Right ventricle myocardium superior (tissue), 1 donor: ENCODE results near the gene ART4. TPM values are rescaled to one million over a fixed set of nuclear protein-coding genes. Genes with fewer than 3 reads are reported as not detected.

Experiments used
- ATAC-seq: fragments of 200-7000 bp; cut with Tn5 transposase; one replicate; pipeline ENCODE4 v1.9.1; 2020; ENCODE audit warnings: mild to moderate bottlenecking; ENCODE audit not compliant: poor library complexity
- DNase-seq: peaks from one replicate; pipeline ENCODE4 v3.0.0-alpha.2; 2020
- intact Hi-C: fragments of 100-400 bp; cut with DNase I; formaldehyde crosslinking; loops from one replicate; pipeline ENCODE4 v1.11.2; 2022
- total RNA-seq: library from RNA; stranded (reverse); fragmentation: NEBNext Ultra II Directional; extraction: Animal tissue kit (Norgen Biotek cat#: 25700); gene quantifications from one replicate; pipeline ENCODE4 v1.2.1, GENCODE V29; 2021
- donor health status: DM: no; HTN: yes; CAD: no; lungs with severe emphysema.

The ART4 gene
- total RNA-seq, 1 donor from 2014 or later: 2.8 TPM

DNA sequence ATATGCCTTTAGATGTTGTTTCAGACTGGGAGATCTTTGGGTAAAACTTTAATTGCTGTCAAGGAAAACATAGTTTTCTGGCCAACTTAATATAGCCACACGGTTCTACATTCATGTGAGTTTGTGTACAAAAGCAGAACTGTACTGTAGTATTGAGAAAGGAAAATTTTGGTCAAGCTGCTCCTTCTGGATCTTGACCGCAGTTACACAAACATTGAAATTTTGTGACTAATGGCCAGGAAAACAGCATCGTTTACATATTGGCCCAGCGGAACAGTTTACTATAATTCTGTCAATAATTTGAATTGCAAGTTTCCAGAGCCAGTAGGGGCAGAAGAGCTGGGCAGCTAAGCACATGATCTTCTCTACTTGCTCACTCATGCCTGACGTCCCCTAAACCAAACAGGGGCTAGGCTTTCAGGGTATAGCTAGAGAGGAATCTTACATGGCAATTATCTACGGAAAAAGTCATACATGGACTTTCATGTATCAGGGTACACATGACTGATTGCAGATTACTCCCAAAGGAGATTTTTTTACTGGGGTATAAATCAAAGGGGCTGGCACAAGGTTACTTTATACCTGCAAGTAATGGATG lies 11.4 kb upstream of the ART4 start:
- ATAC-seq (peak; percentile 55), DNase-seq (no peak)
- intact Hi-C loops: loop anchor here (5.0 kb wide), 1 partner anchor 33 kb away; the partner anchor contains the start of gene MGP

- ATAC-seq (peak; percentile 65), DNase-seq (peak; percentile 45)
- intact Hi-C loops: loop anchor here (5.0 kb wide), 1 partner anchor 33 kb away; the partner anchor contains the start of gene MGP
Observed at GRCh38 chr12:14853961-14854360, 10.6 kb upstream of the ART4 start.

DNA sequence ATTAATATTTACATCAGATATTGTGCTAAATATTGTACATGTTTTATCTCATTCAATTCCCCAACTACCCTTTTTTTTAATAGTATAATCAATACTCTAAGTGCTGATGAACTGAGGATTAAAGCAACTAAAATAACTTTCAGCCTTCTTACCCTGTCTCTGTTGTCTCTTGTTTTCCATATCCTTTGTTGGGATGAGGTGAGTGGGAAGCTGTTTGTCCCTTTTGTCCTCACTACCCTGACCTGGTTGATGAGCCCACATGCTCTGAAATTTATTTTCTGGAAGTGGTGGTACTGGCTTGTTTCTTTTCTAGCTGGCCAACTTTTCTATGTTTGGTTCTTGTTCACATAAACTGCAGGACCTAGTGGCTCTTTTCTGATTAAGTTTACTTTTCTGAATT lies 9.6 kb upstream of the ART4 start:
- ATAC-seq (no peak), DNase-seq (no peak)
- intact Hi-C loops: loop anchor here (5.0 kb wide), 1 partner anchor 34 kb away; the partner anchor contains the start of gene MGP

- DNase-seq: no peak
- ATAC-seq: no peak
- intact Hi-C loops: loop anchor here (5.0 kb wide), 1 partner anchor 36 kb away; the partner anchor contains the start of gene MGP
Observed at GRCh38 chr12:14850929-14851663, 7.8 kb upstream of the ART4 start.

DNA sequence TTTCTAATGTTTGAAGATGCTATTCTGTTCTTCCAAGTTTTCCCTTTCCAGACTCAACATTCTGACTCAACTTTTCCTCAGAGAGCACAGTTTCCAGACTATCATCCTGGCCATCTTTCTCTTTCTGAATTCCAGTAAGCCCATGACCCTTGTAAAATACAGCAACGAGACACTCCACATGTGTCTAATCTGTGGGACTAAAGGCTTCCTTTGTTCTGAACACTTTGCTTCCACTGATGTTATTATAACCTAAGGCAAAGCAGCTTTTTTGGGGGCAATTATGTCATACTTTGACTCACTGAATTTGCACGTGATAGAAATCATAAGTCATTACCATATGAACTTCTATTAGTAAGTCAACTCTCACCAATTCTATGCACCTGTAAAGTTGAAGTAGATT lies 6.3 kb upstream of the ART4 start:
- DNase-seq: no peak
- ATAC-seq: peak; percentile 71
- intact Hi-C loops: loop anchor here (2.0 to 5.0 kb wide), 2 partner anchors 38 to 139 kb away; partner anchors contain the start of gene MGP

- ATAC-seq (no peak), DNase-seq (no peak)
- intact Hi-C loops: no loop called here
Observed at GRCh38 chr12:14846876-14847580, 3.7 kb upstream of the ART4 start.

- ATAC-seq: peak; percentile 25
- DNase-seq: no peak
- intact Hi-C loops: no loop called here
Observed at GRCh38 chr12:14846042-14846587, 2.8 kb upstream of the ART4 start.

GRCh38 chr12:14845350-14845750 lies 2.0 kb upstream of the ART4 start:
- peak; percentile 58 for ATAC-seq
- DNase-seq: no peak

GRCh38 chr12:14844401-14844800 lies 1.1 kb upstream of the ART4 start:
- intact Hi-C loops: no loop called here

More at GRCh38 chr12:14845350-14845750, 2.0 kb upstream of the ART4 start:
- intact Hi-C loops: no loop called here

GRCh38 chr12:14842315-14842714 lies 1.0 kb downstream of the ART4 start:
- DNase-seq (no peak), ATAC-seq (no peak)
- intact Hi-C loops: no loop called here

More at GRCh38 chr12:14844401-14844800, 1.1 kb upstream of the ART4 start:
- DNase-seq (no peak), ATAC-seq (no peak)

DNA sequence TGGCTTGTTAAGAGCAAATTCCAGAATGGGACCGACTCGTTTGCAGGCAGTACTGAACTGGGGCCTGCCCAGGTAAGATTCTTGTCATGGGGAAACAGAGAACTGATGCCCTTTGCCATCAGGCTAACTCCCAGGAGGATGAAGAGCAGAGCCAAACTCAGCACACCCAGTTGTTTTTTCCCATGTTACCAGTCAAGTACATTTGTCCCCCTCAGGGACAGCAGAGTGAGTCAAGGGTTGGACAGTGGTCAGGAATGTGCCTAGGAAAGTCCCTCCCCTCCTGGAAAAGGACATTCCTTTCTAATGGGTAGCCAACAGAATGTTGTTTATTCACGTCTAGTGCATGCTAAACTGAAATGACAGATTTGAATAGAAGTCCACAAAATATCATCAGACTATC lies 1.6 kb downstream of the ART4 start:
- intact Hi-C loops: no loop called here
- ATAC-seq (peak; percentile 91), DNase-seq (peak; percentile 77)

DNA sequence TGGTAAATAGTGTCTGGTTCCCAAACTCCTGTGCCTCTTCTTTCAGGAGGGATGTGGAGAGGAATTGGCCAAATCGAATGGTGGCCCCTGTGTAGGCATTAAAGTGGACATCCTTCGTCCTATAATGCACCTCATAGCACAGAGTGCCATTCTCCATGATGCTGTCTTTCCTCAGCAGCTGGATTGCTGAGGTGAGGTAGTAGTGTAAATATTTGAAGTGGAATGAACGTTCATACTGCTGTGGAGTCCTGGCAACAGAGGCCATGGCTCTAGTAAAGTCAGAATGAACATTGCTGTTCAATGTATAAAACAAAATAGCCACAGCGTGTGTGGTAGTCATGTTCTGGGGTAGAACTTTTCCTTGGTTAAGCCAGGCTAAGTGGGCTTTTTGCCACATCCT lies 2.7 kb downstream of the ART4 start:
- DNase-seq: no peak
- no peak for ATAC-seq
- intact Hi-C loops: no loop called here

DNA sequence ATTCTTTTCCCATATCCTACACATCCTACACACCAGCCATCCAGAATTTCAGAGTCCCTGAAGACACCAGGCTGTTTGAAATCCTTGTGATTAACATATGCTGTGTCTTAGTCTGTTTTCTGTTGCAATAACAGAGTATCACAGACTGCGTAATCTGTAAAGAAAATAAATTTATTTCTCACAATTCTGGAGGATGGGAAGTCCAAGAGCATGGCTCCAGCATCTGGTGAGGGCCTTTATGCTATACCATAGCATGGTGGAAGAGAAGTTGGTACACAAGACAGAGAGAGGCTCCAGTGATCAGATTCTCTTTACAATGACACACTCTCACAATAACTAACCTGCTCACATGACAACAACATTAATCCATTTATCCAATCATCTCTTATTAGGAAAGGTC lies 4.1 kb downstream of the ART4 start:
- ATAC-seq (no peak), DNase-seq (no peak)
- intact Hi-C loops: loop anchor here (10.0 kb wide), 1 partner anchor 64 kb away; a partner anchor contains a TSS

DNA sequence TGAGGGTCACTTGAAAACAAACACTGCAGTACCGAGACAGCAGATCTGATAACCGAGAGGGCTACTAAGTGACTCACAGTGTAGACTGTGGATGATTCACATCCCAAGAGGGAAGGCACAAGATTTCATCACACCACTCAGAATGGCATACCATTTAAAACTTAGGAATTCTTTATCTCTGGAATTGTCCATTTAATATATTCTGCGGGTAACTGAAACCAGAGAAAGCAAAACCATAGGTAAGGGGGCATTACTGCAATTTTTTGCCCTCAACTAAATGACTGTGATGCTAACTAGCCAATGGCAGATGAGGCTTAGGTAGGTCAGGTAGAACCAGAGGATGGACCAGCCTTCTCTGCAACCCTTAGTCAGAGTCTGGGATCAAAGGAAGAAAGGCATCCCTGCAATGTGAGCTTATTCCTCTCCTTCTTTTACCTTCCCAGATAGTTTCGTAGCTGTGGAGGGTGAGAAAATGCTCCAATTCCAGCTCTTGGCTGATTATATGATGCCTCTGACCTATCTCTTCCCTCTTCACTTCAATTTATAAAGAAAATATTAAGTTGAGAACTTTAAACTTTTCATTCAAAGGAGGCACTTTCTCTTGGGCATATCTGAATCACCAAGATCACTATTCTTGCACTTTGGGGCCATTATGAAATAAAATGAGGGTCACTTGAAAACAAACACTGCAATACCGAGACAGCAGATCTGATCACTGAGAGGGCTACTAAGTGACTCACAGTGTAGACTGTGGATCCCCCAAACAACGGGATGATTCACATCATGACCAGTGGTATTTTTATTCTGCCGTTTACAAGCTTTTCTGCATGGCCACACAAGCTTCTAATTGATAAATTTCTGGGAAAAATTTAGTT lies 6.8 kb downstream of the ART4 start:
- intact Hi-C loops: loop anchor here (10.0 kb wide), 1 partner anchor 62 kb away; a partner anchor contains a TSS
- DNase-seq: no peak
- peak; percentile 62 for ATAC-seq

DNA sequence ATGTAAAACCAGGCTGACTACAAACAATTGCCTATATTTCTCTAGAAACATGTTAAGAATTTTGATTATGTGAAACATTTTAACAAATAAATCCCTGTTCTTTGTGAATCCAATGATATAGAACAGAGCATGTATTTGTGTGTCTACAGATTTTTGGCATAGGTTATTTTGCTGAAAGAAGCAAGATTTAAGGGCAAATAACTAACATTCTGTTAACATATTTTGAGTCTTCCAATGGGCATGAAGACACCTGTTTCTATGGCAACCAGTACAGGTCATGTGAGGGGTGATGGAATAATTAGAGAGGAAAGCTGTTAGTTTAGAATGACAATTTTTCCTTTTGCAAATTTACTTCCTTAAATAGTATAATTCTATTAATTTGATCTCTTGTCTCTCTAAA lies 8.8 kb downstream of the ART4 start:
- intact Hi-C loops: loop anchor here (10.0 kb wide), 1 partner anchor 60 kb away; a partner anchor contains a TSS
- no peak for DNase-seq
- ATAC-seq: no peak

DNA sequence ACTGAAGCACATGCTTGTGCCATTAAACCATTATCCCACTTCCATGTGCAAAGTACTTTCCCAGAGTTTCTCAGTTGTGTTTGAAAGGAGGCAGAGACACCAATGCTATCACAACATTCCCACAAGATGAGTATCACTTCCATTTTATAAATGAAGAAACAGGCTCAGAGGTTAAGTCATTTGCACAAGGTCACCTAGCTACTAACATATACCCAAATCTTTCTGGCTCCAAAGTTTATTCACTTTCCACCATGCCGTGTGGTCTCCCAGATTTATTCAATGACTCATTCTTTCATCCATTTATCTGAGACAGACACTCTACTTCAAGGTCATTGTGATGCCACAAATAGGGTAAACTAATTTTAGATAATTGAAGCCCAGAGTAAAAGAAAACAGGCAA lies 9.4 kb downstream of the ART4 start:
- intact Hi-C loops: loop anchor here (10.0 kb wide), 1 partner anchor 59 kb away; a partner anchor contains a TSS
- DNase-seq: no peak
- peak; percentile 23 for ATAC-seq

GRCh38 chr12:14833336-14833735 lies 10.0 kb downstream of the ART4 start:
- no peak for ATAC-seq
- intact Hi-C loops: loop anchor here (10.0 kb wide), 1 partner anchor 59 kb away; a partner anchor contains a TSS

DNA sequence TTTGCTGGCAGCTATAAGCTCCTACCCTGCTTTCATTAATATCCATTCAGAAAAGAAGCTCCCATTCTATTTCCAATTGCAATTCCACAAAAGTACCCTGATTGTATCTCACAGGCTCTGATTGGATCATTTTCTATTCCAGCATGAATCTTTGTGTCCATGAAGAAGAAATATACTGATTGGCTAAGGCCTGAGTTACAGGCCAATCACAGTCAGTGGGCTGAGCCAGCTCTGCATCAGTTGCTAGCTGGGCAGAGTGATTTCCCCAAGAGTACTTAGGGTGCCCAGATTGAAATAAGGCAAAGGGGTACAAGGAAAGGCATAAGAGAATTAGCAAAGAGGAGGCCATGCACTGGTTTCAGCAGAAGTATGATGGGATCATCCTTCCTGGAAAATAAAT lies 14.4 kb downstream of the ART4 start:
- no peak for ATAC-seq
- intact Hi-C loops: no loop called here
- DNase-seq: no peak

More at GRCh38 chr12:14833336-14833735, 10.0 kb downstream of the ART4 start:
- DNase-seq: no peak
